Smooth muscle cell (in vitro differentiated cells): ENCODE measurements around the gene CRIP2. TPM values are rescaled to one million over a fixed set of nuclear protein-coding genes. Genes with fewer than 3 reads are reported as not detected.

Source experiments
- DNase-seq: peaks from one replicate; lab custom pipeline; 2025; ENCODE audit not compliant: unreplicated experiment; lab: John Stamatoyannopoulos, UW
- H2AFZ ChIP-seq: fragments of 200-600 bp; sonication (generic); 2 replicates; pipeline ENCODE4 v1.6.0; 2016; ENCODE audit warnings: antibody characterized with exemption, low read depth, mild to moderate bottlenecking
- H3F3A ChIP-seq: fragments of 200-600 bp; sonication (generic); 2 replicates; pipeline ENCODE4 v1.6.0; 2017; ENCODE audit warnings: antibody characterized with exemption, low read depth
- H3K27ac ChIP-seq: fragments of 200-600 bp; sonication (generic); 2 replicates; pipeline ENCODE4 v1.5.1; 2016; ENCODE audit warnings: low read depth, mild to moderate bottlenecking
- H3K27me3 ChIP-seq: fragments of 200-600 bp; sonication (generic); 2 replicates; pipeline ENCODE4 v1.6.1; 2016; ENCODE audit warnings: low read depth, mild to moderate bottlenecking
- H3K36me3 ChIP-seq: fragments of 200-600 bp; sonication (generic); 2 replicates; pipeline ENCODE4 v1.5.1; 2016; ENCODE audit warnings: low read depth
- H3K4me1 ChIP-seq: fragments of 200-600 bp; sonication (generic); 2 replicates; pipeline ENCODE4 v1.5.1; 2016; ENCODE audit warnings: low read depth
- H3K4me2 ChIP-seq: fragments of 200-600 bp; sonication (generic); 2 replicates; pipeline ENCODE4 v1.6.0; 2016; ENCODE audit warnings: mild to moderate bottlenecking
- H3K4me3 ChIP-seq: fragments of 200-600 bp; sonication (generic); 2 replicates; pipeline ENCODE4 v1.5.1; 2016; ENCODE audit warnings: mild to moderate bottlenecking
- H3K79me2 ChIP-seq: fragments of 200-600 bp; sonication (generic); 2 replicates; pipeline ENCODE4 v1.6.0; 2016; ENCODE audit warnings: low read depth, mild to moderate bottlenecking
- H3K9ac ChIP-seq: fragments of 200-600 bp; sonication (generic); 2 replicates; pipeline ENCODE4 v1.6.0; 2016; ENCODE audit warnings: low read depth
- H3K9me3 ChIP-seq: fragments of 200-600 bp; sonication (generic); replicated peaks from 2 replicates; pipeline ENCODE4 v1.5.1; 2016; ENCODE audit warnings: low read depth
- H4K20me1 ChIP-seq: fragments of 200-600 bp; sonication (generic); 2 replicates; pipeline ENCODE4 v1.6.0; 2016; ENCODE audit warnings: low read depth
- CTCF ChIP-seq: fragments of 200-600 bp; sonication (generic); IDR thresholded peaks from 2 replicates; pipeline ENCODE4 v1.5.1; 2017; ENCODE audit warnings: borderline replicate concordance, mild to moderate bottlenecking, antibody characterized with exemption; ENCODE audit not compliant: insufficient read depth, poor library complexity, severe bottlenecking
- WGBS: methylation state at CpG from one replicate; pipeline ENCODE4 v1.1.7; 2016; ENCODE audit warnings: low lambda C conversion rate; 5-methylcytosine and 5-hydroxymethylcytosine counted together
- polyA plus RNA-seq: library from polyadenylated mRNA; unstranded; fragments of >200 nt; fragmentation: Nextera tagmentation; extraction: Ambion mirVana; gene quantifications from 2 replicates; pipeline ENCODE4 v1.2.1, GENCODE V29; 2016
- total RNA-seq: library from RNA; depleted of rRNA; stranded (reverse); fragments of >200 nt; gene quantifications from 2 replicates; pipeline ENCODE4 v1.2.3, GENCODE V29; 2014

CRIP2 gene
- total and polyA plus RNA-seq, 2 experiments from 2014 or later = 14.1 to 38.1 TPM

DNA sequence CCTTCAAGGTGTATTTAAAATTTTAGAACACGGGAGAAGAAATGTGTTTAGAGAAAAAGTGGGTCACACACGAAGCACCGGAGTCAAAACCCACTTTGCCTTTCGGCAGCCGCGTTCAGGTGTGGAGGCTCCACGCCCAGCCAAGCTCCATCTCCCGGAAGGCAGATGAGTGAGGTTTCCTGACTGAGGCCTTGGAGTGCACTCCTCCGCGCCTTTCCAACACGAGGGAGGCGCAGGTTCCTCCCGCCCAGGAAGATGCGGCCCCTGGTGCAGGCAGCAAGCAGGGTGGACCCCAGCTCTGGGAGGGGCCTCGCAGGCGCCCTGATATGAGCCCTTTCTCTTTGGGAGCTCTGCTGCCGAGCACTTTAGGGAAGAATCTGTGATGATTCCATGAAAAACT lies 32.5 kb upstream of the CRIP2 start:
- H3F3A ChIP-seq = no peaks in the 10 kb centered on the region
- H3K36me3 ChIP-seq = no peaks in the 10 kb centered on the region
- H2AFZ ChIP-seq = no peak overlapping the region
- peaks cover 9% of the 10 kb centered on the region for H3K79me2 ChIP-seq
- no peaks in the 10 kb centered on the region for H3K27me3 ChIP-seq
- no peak for TF ChIP-seq CTCF
- H3K9ac ChIP-seq = no peak overlapping the region
- 85% methylated on average over 17 of the region's 17 CpGs for WGBS
- no peak overlapping the region for H3K27ac ChIP-seq
- no peak overlapping the region for H3K4me3 ChIP-seq
- H4K20me1 ChIP-seq = peaks cover 68% of the 10 kb centered on the region
- DNase-seq = no peak
- H3K4me1 ChIP-seq = no peaks in the 10 kb centered on the region
- H3K9me3 ChIP-seq = no peaks in the 10 kb centered on the region
- no peak overlapping the region for H3K4me2 ChIP-seq

DNA sequence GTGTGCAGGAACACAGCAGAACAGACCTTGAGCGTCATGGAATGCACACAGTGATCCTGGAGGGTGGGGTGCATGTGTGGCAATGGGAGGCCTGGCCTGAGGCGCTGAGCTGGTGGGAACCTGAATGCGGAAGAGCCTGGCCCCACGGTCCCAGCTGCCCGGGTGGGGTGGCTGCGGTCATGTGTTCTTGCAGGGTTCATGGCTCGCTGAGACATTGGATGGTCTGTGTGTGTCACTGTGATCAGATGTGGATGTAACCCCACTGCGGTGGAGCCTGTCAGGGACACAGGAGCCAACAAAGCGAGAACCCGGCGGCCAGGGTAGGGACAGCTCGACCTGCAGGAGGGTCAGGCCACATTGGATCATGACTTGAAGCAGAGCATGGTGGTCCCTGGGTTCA lies 31.8 kb upstream of the CRIP2 start:
- H3K27me3 ChIP-seq = no peaks in the 10 kb centered on the region
- H3K27ac ChIP-seq = no peak overlapping the region
- H3F3A ChIP-seq = no peaks in the 10 kb centered on the region
- H4K20me1 ChIP-seq = peaks cover 68% of the 10 kb centered on the region
- H3K4me3 ChIP-seq = no peak overlapping the region
- TF ChIP-seq CTCF = no peak
- 88% methylated on average over 12 of the region's 12 CpGs for WGBS
- H3K4me2 ChIP-seq = no peak overlapping the region
- H3K9me3 ChIP-seq = no peaks in the 10 kb centered on the region
- H3K36me3 ChIP-seq = no peaks in the 10 kb centered on the region
- H3K4me1 ChIP-seq = no peaks in the 10 kb centered on the region
- H3K79me2 ChIP-seq = peaks cover 2% of the 10 kb centered on the region
- no peak overlapping the region for H3K9ac ChIP-seq
- DNase-seq = no peak
- no peak overlapping the region for H2AFZ ChIP-seq

DNA sequence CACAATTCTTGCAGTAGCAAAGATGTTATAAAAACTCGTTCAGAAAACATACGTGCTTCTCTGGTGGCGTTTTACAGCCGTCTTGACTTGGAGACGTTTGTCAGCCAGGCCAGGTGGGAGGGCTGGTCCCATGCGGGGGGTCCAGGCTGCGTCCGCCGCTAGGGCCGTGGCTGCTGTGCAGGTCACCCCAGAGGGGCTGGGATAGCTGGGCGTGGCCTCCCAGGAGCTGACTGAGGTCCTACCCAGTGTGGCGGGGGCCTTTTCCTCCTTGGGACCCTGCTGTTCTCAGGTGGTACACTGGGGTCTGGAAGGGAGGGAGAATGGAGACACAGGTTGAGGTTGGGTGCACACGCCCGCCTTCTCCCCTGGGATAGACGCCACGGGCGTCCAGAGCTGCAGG lies 29.8 kb upstream of the CRIP2 start:
- WGBS = 97% methylated on average over 17 of the region's 17 CpGs
- Histone ChIP-seq H3K4me2 (no peak overlapping the region), H3K36me3 (no peaks in the 10 kb centered on the region), H3K4me1 (no peaks in the 10 kb centered on the region), H3K9ac (no peak overlapping the region), H3K79me2 (peaks cover 5% of the 10 kb centered on the region), H3K27ac (no peak overlapping the region), H3K9me3 (no peaks in the 10 kb centered on the region), H2AFZ (no peak overlapping the region), H3K27me3 (no peaks in the 10 kb centered on the region), H4K20me1 (peaks cover 68% of the 10 kb centered on the region), H3F3A (no peaks in the 10 kb centered on the region), H3K4me3 (no peak overlapping the region)
- TF ChIP-seq CTCF = no peak
- no peak for DNase-seq

- no peak overlapping the region for H3K4me3 ChIP-seq
- H4K20me1 ChIP-seq = peaks cover 64% of the 10 kb centered on the region
- no peak overlapping the region for H3K9ac ChIP-seq
- TF ChIP-seq CTCF = no peak
- H3K4me2 ChIP-seq = no peak overlapping the region
- no peaks in the 10 kb centered on the region for H3K9me3 ChIP-seq
- no peak overlapping the region for H3K27ac ChIP-seq
- H2AFZ ChIP-seq = no peak overlapping the region
- DNase-seq = no peak
- WGBS = 95% methylated on average over 19 of the region's 24 CpGs
- H3K36me3 ChIP-seq = no peaks in the 10 kb centered on the region
- no peaks in the 10 kb centered on the region for H3K4me1 ChIP-seq
- H3F3A ChIP-seq = no peaks in the 10 kb centered on the region
- peaks cover 5% of the 10 kb centered on the region for H3K79me2 ChIP-seq
- no peaks in the 10 kb centered on the region for H3K27me3 ChIP-seq
Observed at GRCh38 chr14:105445290-105445689, 29.3 kb upstream of the CRIP2 start.
